HG03196 (cell line): Measurements from ENCODE around the gene CBX3.
A peak's percentile ranks its signal among the peaks of the same experiment; 100 is the strongest.
"Not testable (repeated sequence)": the region's sequence is repeated elsewhere in the genome, so short reads cannot be mapped to it uniquely, and the experiment has no call there.

Experiments
- ATAC-seq: cut with Tn5 transposase; IDR thresholded peaks from one replicate; pipeline ENCODE4 v1.9.1; 2021; ENCODE audit not compliant: unreplicated experiment

The CBX3 gene

GRCh38 chr7:26200444-26201246 is 900 bp upstream of the CBX3 start, which contains the start of gene HNRNPA2B1:
Gene HNRNPA2B1, minus strand, starts transcription at chr7:26200746. Its CDS starts 169 bp downstream, at chr7:26200577.
- peak; percentile 70 for ATAC-seq

GRCh38 chr7:26202019-26202990 is 760 bp downstream of the CBX3 start:
- ATAC-seq, result no peak

- no peak for ATAC-seq
Observed at GRCh38 chr7:26203016-26203415, 1.5 kb downstream of the CBX3 start.

GRCh38 chr7:26208040-26208439 is 6.5 kb downstream of the CBX3 start:
- ATAC-seq, result no peak

- ATAC-seq, result no peak
Observed at GRCh38 chr7:26212921-26213718, 11.6 kb downstream of the CBX3 start.

- no peak for ATAC-seq
Observed at GRCh38 chr7:26213807-26214515, 12.4 kb downstream of the CBX3 start.

GRCh38 chr7:26216049-26216448 is 14.5 kb downstream of the CBX3 start:
- ATAC-seq, result no peak

GRCh38 chr7:26224359-26224758 is 22.8 kb downstream of the CBX3 start:
- ATAC-seq, result no peak

- no peak for ATAC-seq
Observed at GRCh38 chr7:26227987-26228386, 26.4 kb downstream of the CBX3 start.

- no peak for ATAC-seq
Observed at GRCh38 chr7:26233902-26234511, 32.5 kb downstream of the CBX3 start.

- no peak for ATAC-seq
Observed at GRCh38 chr7:26237035-26237807, 35.7 kb downstream of the CBX3 start.

GRCh38 chr7:26238032-26238431 is 36.5 kb downstream of the CBX3 start:
- ATAC-seq, result no peak

GRCh38 chr7:26245150-26245549 is 43.6 kb downstream of the CBX3 start:
- no peak for ATAC-seq

- ATAC-seq, result no peak
Observed at GRCh38 chr7:26250239-26250638, 48.7 kb downstream of the CBX3 start.

GRCh38 chr7:26261866-26262265 is 60.3 kb downstream of the CBX3 start:
- ATAC-seq, result not testable (repeated sequence)
